ENCODE data around the gene RFNG.

RFNG gene

GRCh38 chr17:82015311-82015971 lies 36.2 kb downstream of the RFNG start:
- Mint-ChIP-seq H3K4me3 (no peak overlapping the region), H3K27ac (no peak overlapping the region), H3K36me3 (ENCODE audit: low read depth) (peaks cover 4% of the 10 kb centered on the region), H3K4me1 (peaks cover 8% of the 10 kb centered on the region), H3K9me3 (no peaks in the 10 kb centered on the region), H3K27me3 (ENCODE audit: low read depth) (no peaks in the 10 kb centered on the region)
- TF ChIP-seq, protein P1, sequence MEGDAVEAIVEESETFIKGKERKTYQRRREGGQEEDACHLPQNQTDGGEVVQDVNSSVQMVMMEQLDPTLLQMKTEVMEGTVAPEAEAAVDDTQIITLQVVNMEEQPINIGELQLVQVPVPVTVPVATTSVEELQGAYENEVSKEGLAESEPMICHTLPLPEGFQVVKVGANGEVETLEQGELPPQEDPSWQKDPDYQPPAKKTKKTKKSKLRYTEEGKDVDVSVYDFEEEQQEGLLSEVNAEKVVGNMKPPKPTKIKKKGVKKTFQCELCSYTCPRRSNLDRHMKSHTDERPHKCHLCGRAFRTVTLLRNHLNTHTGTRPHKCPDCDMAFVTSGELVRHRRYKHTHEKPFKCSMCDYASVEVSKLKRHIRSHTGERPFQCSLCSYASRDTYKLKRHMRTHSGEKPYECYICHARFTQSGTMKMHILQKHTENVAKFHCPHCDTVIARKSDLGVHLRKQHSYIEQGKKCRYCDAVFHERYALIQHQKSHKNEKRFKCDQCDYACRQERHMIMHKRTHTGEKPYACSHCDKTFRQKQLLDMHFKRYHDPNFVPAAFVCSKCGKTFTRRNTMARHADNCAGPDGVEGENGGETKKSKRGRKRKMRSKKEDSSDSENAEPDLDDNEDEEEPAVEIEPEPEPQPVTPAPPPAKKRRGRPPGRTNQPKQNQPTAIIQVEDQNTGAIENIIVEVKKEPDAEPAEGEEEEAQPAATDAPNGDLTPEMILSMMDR (IDR thresholded peaks at IDR 0.05; ENCODE audit: unreplicated experiment in 3 of 3) = no peak

DNA sequence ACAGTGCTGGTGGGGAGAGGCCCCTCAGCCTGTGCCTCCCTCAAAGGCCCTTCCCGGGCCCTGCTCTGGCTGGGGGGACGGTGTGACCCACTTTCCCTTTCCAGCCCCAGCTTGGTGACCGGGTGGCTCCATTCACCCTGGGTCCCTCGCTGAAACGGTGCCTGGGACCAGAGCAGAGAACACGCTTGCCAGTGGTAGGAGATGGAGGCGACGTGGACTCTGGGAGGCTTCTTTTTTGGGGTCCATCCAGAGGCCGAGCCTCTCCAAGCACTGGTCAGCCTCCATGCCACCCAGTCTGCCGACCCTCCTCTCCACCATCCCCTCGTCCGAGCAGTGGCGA lies 36.7 kb downstream of the RFNG start:
- Mint-ChIP-seq H3K27ac (no peak overlapping the region), H3K9me3 (no peaks in the 10 kb centered on the region), H3K27me3 (ENCODE audit: low read depth) (no peaks in the 10 kb centered on the region), H3K4me1 (peaks cover 8% of the 10 kb centered on the region), H3K4me3 (no peak overlapping the region), H3K36me3 (ENCODE audit: low read depth) (peaks cover 4% of the 10 kb centered on the region)
- TF ChIP-seq, protein P1 (IDR thresholded peaks at IDR 0.05; ENCODE audit: unreplicated experiment in 3 of 3) = no peak

DNA sequence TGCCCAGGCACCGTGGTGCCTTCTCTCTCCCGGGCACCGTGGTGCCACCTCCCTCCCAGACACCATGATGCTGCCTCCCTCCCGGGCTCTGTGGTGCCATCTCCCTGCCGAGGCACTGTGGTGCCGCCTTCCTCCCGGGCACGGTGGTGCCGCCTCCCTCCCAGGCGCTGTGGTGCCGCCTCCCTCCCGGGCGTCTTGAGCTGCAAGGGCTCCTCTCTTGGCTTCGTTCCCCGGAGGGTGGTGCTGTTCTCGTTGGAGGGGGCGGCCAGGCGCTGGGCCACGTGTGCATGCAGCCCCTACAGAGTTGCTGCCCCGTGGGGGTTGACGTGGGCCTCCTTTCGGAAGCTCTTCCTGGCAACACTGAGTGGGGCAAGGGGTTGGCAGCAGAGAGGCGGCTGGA lies 37.2 kb downstream of the RFNG start:
- Mint-ChIP-seq H3K9me3 (no peaks in the 10 kb centered on the region), H3K27ac (no peak overlapping the region), H3K4me1 (peaks cover 8% of the 10 kb centered on the region), H3K27me3 (ENCODE audit: low read depth) (no peaks in the 10 kb centered on the region), H3K4me3 (no peak overlapping the region), H3K36me3 (ENCODE audit: low read depth) (peaks cover 4% of the 10 kb centered on the region)
- TF ChIP-seq, protein P1 (IDR thresholded peaks at IDR 0.05; ENCODE audit: unreplicated experiment in 3 of 3) = no peak

DNA sequence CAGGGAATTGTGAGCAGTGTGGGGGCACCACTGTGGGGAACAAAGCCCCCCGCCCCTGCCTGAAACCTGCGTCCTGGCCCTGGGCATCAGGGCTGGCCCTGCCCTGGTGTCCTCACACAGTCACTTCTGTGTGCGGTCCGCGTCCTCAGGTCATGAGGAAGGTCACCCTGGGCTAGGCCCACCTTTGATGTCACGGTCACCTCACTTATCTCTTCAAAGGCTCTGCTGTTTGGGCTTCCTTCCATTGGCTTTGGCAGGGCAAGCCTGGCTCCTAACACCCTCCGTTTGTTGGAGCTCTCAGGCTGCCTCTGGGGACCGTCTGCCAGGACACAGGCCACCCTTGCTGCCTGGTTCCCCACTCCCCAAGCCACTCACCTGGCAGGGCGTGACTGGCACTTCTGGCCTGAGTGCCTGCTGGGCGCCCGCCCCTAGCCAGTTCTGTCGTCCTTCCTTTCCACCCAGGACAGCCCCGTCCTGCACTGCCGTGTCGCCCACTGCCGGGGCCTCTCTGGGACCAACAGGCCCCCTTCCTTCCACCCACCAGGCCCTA lies 37.8 kb downstream of the RFNG start:
- Mint-ChIP-seq H3K4me1 (peaks cover 6% of the 10 kb centered on the region), H3K36me3 (ENCODE audit: low read depth) (peaks cover 4% of the 10 kb centered on the region), H3K27me3 (ENCODE audit: low read depth) (no peaks in the 10 kb centered on the region), H3K4me3 (no peak overlapping the region), H3K9me3 (no peaks in the 10 kb centered on the region), H3K27ac (no peak overlapping the region)
- TF ChIP-seq, protein P1 (IDR thresholded peaks at IDR 0.05; ENCODE audit: unreplicated experiment in 3 of 3) = no peak

DNA sequence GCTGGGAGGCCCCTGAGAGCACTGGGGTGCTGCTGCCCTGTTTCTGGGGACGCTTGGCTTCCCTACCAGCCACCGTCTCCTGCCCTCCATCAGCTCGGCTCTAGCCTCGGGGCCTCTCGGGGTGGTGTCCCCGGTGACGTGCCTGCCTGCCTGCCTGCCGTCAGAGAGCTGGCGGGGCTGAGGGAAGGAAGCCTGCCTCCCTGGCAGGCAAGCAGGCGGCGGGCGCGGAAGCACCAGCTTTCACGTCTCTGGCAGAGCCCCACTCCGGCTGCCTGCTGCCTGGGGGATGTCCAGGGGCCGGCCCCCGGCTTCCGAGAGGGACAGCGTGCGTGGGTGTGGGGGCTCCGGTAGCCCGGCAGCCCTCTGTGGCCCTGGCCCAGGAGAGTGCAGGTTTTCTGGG lies 38.3 kb downstream of the RFNG start:
- TF ChIP-seq, protein P1 (IDR thresholded peaks at IDR 0.05; ENCODE audit: unreplicated experiment in 3 of 3) = no peak
- Mint-ChIP-seq H3K9me3 (no peaks in the 10 kb centered on the region), H3K36me3 (ENCODE audit: low read depth) (peaks cover under 1% of the 10 kb centered on the region), H3K27ac (no peak overlapping the region), H3K4me1 (peaks cover under 1% of the 10 kb centered on the region), H3K27me3 (ENCODE audit: low read depth) (no peaks in the 10 kb centered on the region), H3K4me3 (no peak overlapping the region)

Measured in nephron (organoid).